Pancreas (tissue), 10 donors: ENCODE results near the gene GET3. TPM values are rescaled to one million over a fixed set of nuclear protein-coding genes. Genes with fewer than 3 reads are reported as not detected.

ENCODE experiments used
- ATAC-seq, 4 donors: fragments of 200-7000 bp; cut with Tn5 transposase; one replicate each; pipeline versions ENCODE4 v1.8.0 to v1.9.1; 2020; ENCODE audit warnings: mild to moderate bottlenecking in 4 of 4, moderate library complexity in 4 of 4
- DNase-seq, 6 donors: peaks; one replicate each; pipeline ENCODE4 v3.0.0-alpha.2; 2020
- FAIRE-seq: peaks from 2 replicates; lab custom pipeline; 2012; peaks lifted over from hg19 to GRCh38; lab: Jason Lieb, UNC
- H3K27ac ChIP-seq, 4 donors: fragments of 200-600 bp; sonication (generic); 1 replicate in 3 of 4; 2 replicates in 1 of 4; pipeline versions ENCODE4 v1.5.0 to v1.8.0; 2020
- H3K27me3 ChIP-seq, 4 donors: fragments of 200-600 bp; one replicate each; pipeline ENCODE4 v1.8.0; 2021
- H3K36me3 ChIP-seq, 3 donors: fragments of 200-600 bp; sonication (generic) in 1 of 3; one replicate each; pipeline versions ENCODE4 v1.5.0 to v1.8.0; 2020 to 2021
- H3K4me1 ChIP-seq, 3 donors: fragments of 200-600 bp; one replicate each; pipeline ENCODE4 v1.8.0; 2021
- H3K4me3 ChIP-seq, 4 donors: fragments of 200-600 bp; sonication (generic) in 2 of 4; one replicate each; pipeline versions ENCODE4 v1.5.0 to v1.8.0; 2020 to 2021
- H3K9me3 ChIP-seq, 4 donors: fragments of 200-600 bp; one replicate each; pipeline ENCODE4 v1.8.0; 2021
- WGBS, 2 donors: extraction: QIAGEN DNeasy Blood & Tissue Kit; methylation state at CpG; one replicate each; pipeline ENCODE4 v1.1.7; 2013; 5-methylcytosine and 5-hydroxymethylcytosine counted together
- intact Hi-C, 3 donors: fragments of 100-400 bp; cut with DNase I; formaldehyde crosslinking; loops; one replicate each; pipeline versions ENCODE4 v1.11.1 to v1.14.2; 2022
- polyA plus RNA-seq, 2 donors: library from polyadenylated mRNA; stranded (reverse); fragments of 200-250 nt; gene quantifications; one replicate each; pipeline ENCODE4 v1.2.3, GENCODE V29; 2013
- total RNA-seq, 6 donors: library from RNA; stranded (reverse); fragmentation: NEBNext Ultra II Directional in 4 of 6; extraction: Animal tissue kit (Norgen Biotek cat#: 25700) in 4 of 6; gene quantifications; one replicate each; pipeline versions ENCODE4 v1.2.1 to v1.2.4, GENCODE V29; 2021 to 2023
- TF ChIP-seq, protein P1 (sequence below), 4 donors: fragments of 200-600 bp; sonication (generic) in 3 of 4; IDR thresholded peaks; one replicate each; pipeline versions ENCODE4 v1.5.0 to v1.8.0; 2021; ENCODE audit warnings: antibody characterized with exemption in 4 of 4
- donor health status: healthy with polysubstance abuse.
- donor health status: DM: no; HTN: no; CAD: no; lungs with moderate emphysema.
- donor health status: DM: no; HTN: no; CAD: no.
- donor health status: control.
- donor health status: control.
- donor health status: Bipolar disorder and iron deficiency.
- donor health status: DM: yes; HTN: yes; CAD: no.
- donor health status: DM: no; HTN: no; CAD: no.
- donor health status: DM: no; HTN: no; CAD: no.
- donor health status: DM: yes; HTN: yes; CAD: no.

Gene GET3
- total and polyA plus RNA-seq, 8 donors: 16.6 to 48.2 (median 29.8) TPM

DNA sequence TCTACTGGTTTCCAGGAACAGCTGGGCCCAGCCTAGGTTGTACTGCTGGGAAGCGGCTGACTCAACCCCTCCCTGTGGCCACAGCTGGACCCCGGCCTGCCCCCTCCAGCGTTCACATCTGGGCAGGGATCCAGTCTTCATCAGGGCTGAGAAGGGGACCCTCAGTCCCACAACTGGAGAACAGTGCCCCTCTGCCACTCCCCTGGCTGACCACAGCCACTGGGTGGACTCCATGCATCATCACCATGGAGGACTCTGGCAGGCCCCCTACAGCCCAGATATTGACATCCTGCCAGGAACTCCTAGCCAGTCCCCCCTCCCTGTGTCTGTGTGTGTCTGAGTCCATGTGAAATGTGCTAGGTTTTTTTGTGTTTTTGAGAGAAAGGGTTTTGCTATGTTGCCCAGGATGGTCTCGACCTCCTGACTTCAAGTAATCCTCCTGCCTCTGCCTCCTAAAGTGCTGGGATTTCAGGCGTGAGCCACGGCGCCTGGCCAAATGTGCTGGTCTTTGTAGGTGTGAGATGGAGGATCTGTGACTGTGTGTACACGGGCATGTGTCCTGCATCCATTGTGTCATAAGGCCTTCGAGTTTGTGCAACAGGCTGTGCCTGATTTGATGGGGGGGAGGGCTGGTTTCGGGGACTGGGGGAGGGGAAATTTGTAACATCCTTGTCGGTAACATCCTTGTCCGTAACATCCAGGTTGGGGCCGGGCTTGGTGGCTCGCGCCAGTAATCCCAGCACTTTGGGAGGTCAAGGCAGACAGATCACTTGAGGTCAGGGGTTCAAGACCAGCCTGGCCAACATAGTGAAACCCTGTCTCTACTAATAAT is 42.1 kb downstream of the GET3 start:
- Histone ChIP-seq H3K4me3 (peak overlapping the region in 2 of 4 donors; percentile 63 to 84), H3K27ac (peak overlapping the region; percentile 76 to 97 (median 94)), H3K4me1 (peaks cover 5 to 29% (median 21%) of the 10 kb centered on the region in 3 donors), H3K9me3 (no peaks in the 10 kb centered on the region), H3K36me3 (no peaks in the 10 kb centered on the region), H3K27me3 (no peaks in the 10 kb centered on the region)
- WGBS, 2 donors: 76 to 80% methylated on average over 14 to 15 of the region's 15 CpGs
- DNase-seq (peak in 5 of 6 donors; percentile 50 to 65 (median 61)), ATAC-seq (no peak), FAIRE-seq (no peak)
- TF ChIP-seq, protein P1, sequence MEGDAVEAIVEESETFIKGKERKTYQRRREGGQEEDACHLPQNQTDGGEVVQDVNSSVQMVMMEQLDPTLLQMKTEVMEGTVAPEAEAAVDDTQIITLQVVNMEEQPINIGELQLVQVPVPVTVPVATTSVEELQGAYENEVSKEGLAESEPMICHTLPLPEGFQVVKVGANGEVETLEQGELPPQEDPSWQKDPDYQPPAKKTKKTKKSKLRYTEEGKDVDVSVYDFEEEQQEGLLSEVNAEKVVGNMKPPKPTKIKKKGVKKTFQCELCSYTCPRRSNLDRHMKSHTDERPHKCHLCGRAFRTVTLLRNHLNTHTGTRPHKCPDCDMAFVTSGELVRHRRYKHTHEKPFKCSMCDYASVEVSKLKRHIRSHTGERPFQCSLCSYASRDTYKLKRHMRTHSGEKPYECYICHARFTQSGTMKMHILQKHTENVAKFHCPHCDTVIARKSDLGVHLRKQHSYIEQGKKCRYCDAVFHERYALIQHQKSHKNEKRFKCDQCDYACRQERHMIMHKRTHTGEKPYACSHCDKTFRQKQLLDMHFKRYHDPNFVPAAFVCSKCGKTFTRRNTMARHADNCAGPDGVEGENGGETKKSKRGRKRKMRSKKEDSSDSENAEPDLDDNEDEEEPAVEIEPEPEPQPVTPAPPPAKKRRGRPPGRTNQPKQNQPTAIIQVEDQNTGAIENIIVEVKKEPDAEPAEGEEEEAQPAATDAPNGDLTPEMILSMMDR (IDR thresholded peaks at IDR 0.05): no peak
- intact Hi-C loops: no loop called here

DNA sequence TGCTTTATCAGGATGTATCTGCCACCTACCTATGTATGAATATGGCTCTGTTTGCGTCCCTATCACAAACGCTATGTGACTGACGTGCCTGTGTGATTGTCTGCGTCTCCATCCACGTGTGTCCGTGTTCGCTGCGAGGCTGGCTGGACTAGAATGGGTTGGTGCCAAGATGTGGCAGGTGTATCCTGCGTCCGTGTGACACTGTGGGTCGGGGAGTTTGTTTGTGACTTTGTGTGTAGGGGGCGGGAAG is 44.8 kb downstream of the GET3 start:
- ATAC-seq (no peak), DNase-seq (no peak), FAIRE-seq (no peak)
- Histone ChIP-seq H3K27me3 (no peaks in the 10 kb centered on the region), H3K9me3 (no peaks in the 10 kb centered on the region), H3K27ac (peak overlapping the region; percentile 68 to 99 (median 84)), H3K4me1 (peaks cover 10 to 47% (median 21%) of the 10 kb centered on the region in 3 donors), H3K4me3 (peak overlapping the region; percentile 11 to 55 (median 40)), H3K36me3 (no peaks in the 10 kb centered on the region)
- TF ChIP-seq, protein P1 (IDR thresholded peaks at IDR 0.05): no peak
- WGBS, 2 donors: 0 to 1% methylated on average over 11 to 12 of the region's 12 CpGs
- intact Hi-C loops: no loop called here

DNA sequence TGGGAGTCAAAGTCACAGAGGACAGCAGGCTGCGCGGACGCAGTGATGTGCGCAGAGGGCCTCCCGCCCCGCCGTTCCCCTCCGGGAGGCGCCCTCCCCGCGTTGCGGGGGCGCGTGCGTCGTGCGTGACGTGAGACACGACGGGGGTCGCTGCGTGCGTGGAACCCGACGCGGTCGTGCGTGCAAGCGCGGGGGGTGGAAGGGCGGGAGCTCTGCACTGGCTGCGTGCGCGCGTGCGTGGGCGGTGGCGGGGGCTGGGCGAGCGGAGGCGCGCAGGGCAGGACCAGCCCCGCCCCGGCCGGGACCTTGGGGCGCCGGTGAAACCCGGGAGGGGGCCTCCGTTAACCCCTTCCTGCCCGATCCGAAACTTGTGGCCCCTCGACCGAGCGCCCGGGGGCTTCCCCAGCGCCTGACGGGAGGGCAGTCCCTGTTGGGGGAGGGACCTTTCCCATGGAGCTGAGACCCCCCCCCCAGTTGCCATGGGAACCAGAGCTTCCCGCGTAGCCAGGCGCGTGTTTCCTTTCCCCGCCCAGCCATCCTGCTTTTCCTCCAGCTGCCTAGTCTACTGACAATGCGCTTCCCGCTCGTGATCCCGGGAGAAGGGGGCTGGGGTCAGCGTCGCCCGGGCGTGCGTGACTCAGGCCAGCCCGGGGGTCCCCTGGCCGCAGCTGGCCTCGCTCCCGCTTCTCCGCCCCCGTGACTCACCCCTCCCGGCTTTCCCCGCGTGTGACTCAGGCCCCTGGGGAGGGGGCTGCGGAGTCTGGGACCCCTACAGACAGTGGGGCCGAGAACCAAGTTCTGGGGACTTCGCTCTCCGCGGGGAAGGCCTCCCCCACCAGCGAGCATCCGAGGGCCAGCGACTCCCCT is 45.4 kb downstream of the GET3 start:
- TF ChIP-seq, protein P1 (IDR thresholded peaks at IDR 0.05): no peak
- ATAC-seq (peak; percentile 43 to 65 (median 46)), DNase-seq (peak; percentile 76 to 87 (median 83)), FAIRE-seq (no peak)
- WGBS, 2 donors: 2% methylated on average over 55 to 88 of the region's 88 CpGs
- Histone ChIP-seq H3K27ac (peak overlapping the region; percentile 68 to 99 (median 84)), H3K27me3 (no peaks in the 10 kb centered on the region), H3K4me1 (peaks cover 5 to 50% (median 21%) of the 10 kb centered on the region in 3 donors), H3K4me3 (peak overlapping the region; percentile 11 to 55 (median 40)), H3K9me3 (no peaks in the 10 kb centered on the region), H3K36me3 (no peaks in the 10 kb centered on the region)
- intact Hi-C loops: no loop called here

DNA sequence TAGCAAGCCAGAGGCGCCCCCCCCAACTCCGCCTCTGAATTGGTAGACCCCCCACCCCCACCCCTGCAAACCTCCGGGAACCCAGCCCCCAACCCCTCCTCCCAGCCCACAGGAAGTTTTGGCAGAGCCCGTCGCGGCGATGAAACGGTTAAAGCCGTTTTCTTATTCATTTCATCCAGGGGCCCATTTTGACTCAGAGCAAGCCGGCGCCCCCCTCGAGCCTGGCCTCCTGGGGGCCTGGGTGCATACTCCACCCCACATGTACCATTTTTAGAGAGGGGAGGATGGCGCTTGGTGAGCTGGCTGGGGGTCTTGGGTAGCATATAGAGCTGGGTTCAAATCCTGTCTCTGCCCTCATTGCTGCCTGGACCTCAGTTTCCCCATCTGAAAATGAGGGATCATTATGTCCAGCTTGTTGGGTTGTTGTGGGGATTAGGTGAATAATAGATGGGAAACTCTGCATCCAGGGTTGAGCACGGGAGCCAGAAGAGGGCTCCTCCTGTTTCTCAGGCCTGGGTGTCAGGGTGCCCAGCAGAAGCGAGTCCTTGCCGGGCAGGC is 46.1 kb downstream of the GET3 start:
- TF ChIP-seq, protein P1 (IDR thresholded peaks at IDR 0.05): no peak
- no peak for DNase-seq
- H3K27ac ChIP-seq: peak overlapping the region; percentile 68 to 99 (median 84)
- no peak for ATAC-seq
- H3K4me3 ChIP-seq: peak overlapping the region in 2 of 4 donors; percentile 46 to 55
- no peaks in the 10 kb centered on the region for H3K27me3 ChIP-seq
- intact Hi-C loops: no loop called here
- no peaks in the 10 kb centered on the region for H3K9me3 ChIP-seq
- 32 to 37% methylated on average over 16 of the region's 16 CpGs for WGBS, 2 donors
- no peak for FAIRE-seq
- no peaks in the 10 kb centered on the region for H3K36me3 ChIP-seq
- peaks cover 5 to 57% (median 23%) of the 10 kb centered on the region in 3 donors for H3K4me1 ChIP-seq
